Islet precursor cell (in vitro differentiated cells): Measurements from ENCODE around the gene DUS1L.

Experiments
- DNase-seq: peaks from one replicate; pipeline ENCODE4 v3.0.0-alpha.2; 2018

Gene DUS1L

GRCh38 chr17:82076018-82076784 is 10.6 kb upstream of the DUS1L start:
- DNase-seq: no peak

GRCh38 chr17:82073446-82073845 is 7.8 kb upstream of the DUS1L start:
- DNase-seq: no peak

- DNase-seq: no peak
Observed at GRCh38 chr17:82072827-82073226, 7.2 kb upstream of the DUS1L start.

- no peak for DNase-seq
Observed at GRCh38 chr17:82070611-82071010, 5.0 kb upstream of the DUS1L start.

GRCh38 chr17:82065193-82065637 is 389 bp downstream of the DUS1L start:
- DNase-seq: no peak

- DNase-seq: no peak
Observed at GRCh38 chr17:82064433-82065192, 991 bp downstream of the DUS1L start.

GRCh38 chr17:82063424-82064415 is 1.9 kb downstream of the DUS1L start:
- no peak for DNase-seq

GRCh38 chr17:82062984-82063368 is 2.6 kb downstream of the DUS1L start:
- DNase-seq: no peak

- no peak for DNase-seq
Observed at GRCh38 chr17:82062076-82062983, 3.3 kb downstream of the DUS1L start.

- DNase-seq: no peak
Observed at GRCh38 chr17:82061047-82061925, 4.3 kb downstream of the DUS1L start.

GRCh38 chr17:82060614-82061013 is 5.0 kb downstream of the DUS1L start:
- DNase-seq: no peak

- DNase-seq: no peak
Observed at GRCh38 chr17:82060001-82060380, 5.6 kb downstream of the DUS1L start.

GRCh38 chr17:82059272-82060000 is 6.2 kb downstream of the DUS1L start:
- no peak for DNase-seq

- DNase-seq: no peak
Observed at GRCh38 chr17:82058855-82059249, 6.8 kb downstream of the DUS1L start.

- no peak for DNase-seq
Observed at GRCh38 chr17:82058230-82058854, 7.3 kb downstream of the DUS1L start.

GRCh38 chr17:82056729-82057621 is 8.6 kb downstream of the DUS1L start:
- no peak for DNase-seq

- no peak for DNase-seq
Observed at GRCh38 chr17:82055965-82056728, 9.5 kb downstream of the DUS1L start.
